Calu3 (cell line): ENCODE measurements around the gene MRPS18C. TPM values are rescaled to one million over a fixed set of nuclear protein-coding genes. Genes with fewer than 3 reads are reported as not detected.
"Not testable (repeated sequence)": the region's sequence is repeated elsewhere in the genome, so short reads cannot be mapped to it uniquely, and the experiment has no call there.

Experiments used
- BruUV-seq: library from RNA; stranded (reverse); fragments of 400-500 nt; replicated peaks from 2 replicates; lab custom pipeline; 2021; lab: Mats Ljungman, UMichigan
- CTCF ChIA-PET: fragments of 300-600 bp; sonication (Branson Sonifier 250); formaldehyde crosslinking; loops from one replicate; lab custom pipeline; 2022; ENCODE audit warnings: antibody characterized with exemption; lab: Charles Lee
- DNase-seq: peaks from one replicate; pipeline ENCODE4 v3.0.0; 2022
- H3K27ac Mint-ChIP-seq: one replicate; pipeline ENCODE4 v1.8.0; 2022; ENCODE audit warnings: mixed read lengths; ENCODE audit not compliant: unreplicated experiment
- H3K27me3 Mint-ChIP-seq: one replicate; pipeline ENCODE4 v1.8.0; 2022; ENCODE audit warnings: mixed read lengths; ENCODE audit not compliant: unreplicated experiment
- H3K36me3 Mint-ChIP-seq: one replicate; pipeline ENCODE4 v1.8.0; 2022; ENCODE audit warnings: mild to moderate bottlenecking, moderate library complexity, mixed read lengths; ENCODE audit not compliant: insufficient read depth, unreplicated experiment
- H3K4me1 Mint-ChIP-seq: one replicate; pipeline ENCODE4 v1.8.0; 2022; ENCODE audit warnings: mild to moderate bottlenecking, low read depth, mixed read lengths; ENCODE audit not compliant: unreplicated experiment
- H3K4me3 Mint-ChIP-seq: one replicate; pipeline ENCODE4 v1.8.0; 2022; ENCODE audit warnings: mild to moderate bottlenecking, low read depth, moderate library complexity, mixed read lengths; ENCODE audit not compliant: unreplicated experiment
- H3K9me3 Mint-ChIP-seq: one replicate; pipeline ENCODE4 v1.8.0; 2022; ENCODE audit warnings: low read depth, mixed read lengths; ENCODE audit not compliant: unreplicated experiment
- CTCF ChIP-seq: fragments of 200-600 bp; IDR thresholded peaks from one replicate; pipeline ENCODE4 v1.8.0; 2022; ENCODE audit warnings: antibody characterized with exemption; ENCODE audit not compliant: unreplicated experiment
- intact Hi-C: fragments of 100-400 bp; cut with micrococcal nuclease; formaldehyde crosslinking; loops from one replicate; pipeline ENCODE4 v1.10.0; 2022; ENCODE audit not compliant: unreplicated experiment
- total RNA-seq: library from RNA; stranded (reverse); gene quantifications from 2 replicates; pipeline ENCODE4 v1.2.3, GENCODE V29; 2022

The MRPS18C gene
- total RNA-seq, 1 experiment from 2014 or later: 39.0 TPM

GRCh38 chr4:83509156-83509585 is 53.3 kb downstream of the MRPS18C start:
- H3K27ac Mint-ChIP-seq: peak overlapping the region; percentile 2
- not testable (repeated sequence) for H3K27me3 Mint-ChIP-seq
- intact Hi-C loops: loop anchor here (1.0 to 10.0 kb wide), 2 partner anchors 131 to 456 kb away; no protein-coding TSS in a partner anchor

GRCh38 chr4:83510442-83510841 is 54.6 kb downstream of the MRPS18C start:
- Mint-ChIP-seq H3K36me3 (no peaks in the 10 kb centered on the region), H3K4me3 (no peak overlapping the region), H3K9me3 (no peaks in the 10 kb centered on the region), H3K27ac (no peak overlapping the region), H3K4me1 (no peaks in the 10 kb centered on the region), H3K27me3 (no peaks in the 10 kb centered on the region)
- no TSS peak for BruUV-seq
- intact Hi-C loops: no loop called here
- no peak for TF ChIP-seq CTCF
- CTCF ChIA-PET: interaction anchor here (1.2 kb wide), 1 partner anchor 9 kb away, joined by 3 read pairs; no protein-coding TSS in a partner anchor
- DNase-seq: no peak

More at GRCh38 chr4:83509156-83509585, 53.3 kb downstream of the MRPS18C start:
- H3K9me3 Mint-ChIP-seq, CTCF ChIA-PET, H3K4me3 Mint-ChIP-seq, H3K36me3 Mint-ChIP-seq, H3K4me1 Mint-ChIP-seq, BruUV-seq: not testable (repeated sequence)
- peak; percentile 61 for DNase-seq
- peak; percentile 42 for TF ChIP-seq CTCF

Other genes starting within 250 kb of the MRPS18C start
- 15.5 and 16.3 TPM in 2 replicates for gene COQ2, start 171.3 kb upstream of the MRPS18C start, total RNA-seq
- 5.1 and 5.2 TPM in 2 replicates for gene HPSE, start 121.2 kb upstream of the MRPS18C start, total RNA-seq
- 7.8 and 8.2 TPM in 2 replicates for gene HELQ, start 235 bp upstream of the MRPS18C start, total RNA-seq
- 3.0 and 4.2 TPM in 2 replicates for gene ABRAXAS1, start 29.0 kb downstream of the MRPS18C start, total RNA-seq
- 4.4 and 4.7 TPM in 2 replicates for gene GPAT3, start 80.0 kb downstream of the MRPS18C start, total RNA-seq